Parathyroid adenoma (tissue), 2 donors: ENCODE measurements around the gene ABCB9.

Source experiments
- H2AFZ ChIP-seq: fragments of 300-600 bp; sonication (generic); one replicate; pipeline ENCODE4 v1.7.0; 2017; ENCODE audit warnings: antibody characterized with exemption, mild to moderate bottlenecking
- H3K27ac ChIP-seq: fragments of 300-600 bp; sonication (generic); one replicate; pipeline ENCODE4 v1.7.0; 2017
- H3K27me3 ChIP-seq: fragments of 300-600 bp; sonication (generic); one replicate; pipeline ENCODE4 v1.7.0; 2017; ENCODE audit warnings: low read length; ENCODE audit not compliant: control insufficient read depth, insufficient read depth
- H3K36me3 ChIP-seq: fragments of 300-600 bp; sonication (generic); one replicate; pipeline ENCODE4 v1.7.0; 2017; ENCODE audit warnings: low read length; ENCODE audit not compliant: control insufficient read depth, insufficient read depth
- H3K4me1 ChIP-seq: fragments of 300-600 bp; sonication (generic); one replicate; pipeline ENCODE4 v1.7.0; 2017; ENCODE audit warnings: control low read depth
- H3K4me2 ChIP-seq: fragments of 300-600 bp; sonication (generic); one replicate; pipeline ENCODE4 v1.7.0; 2017; ENCODE audit warnings: low read length
- H3K4me3 ChIP-seq: fragments of 300-600 bp; sonication (generic); one replicate; pipeline ENCODE4 v1.7.0; 2017; ENCODE audit warnings: low read depth, low read length
- H3K79me2 ChIP-seq: fragments of 300-600 bp; sonication (generic); one replicate; pipeline ENCODE4 v1.7.0; 2017; ENCODE audit warnings: control low read depth
- H3K9ac ChIP-seq: fragments of 300-600 bp; sonication (generic); one replicate; pipeline ENCODE4 v1.7.0; 2017; ENCODE audit warnings: mild to moderate bottlenecking
- H3K9me3 ChIP-seq: fragments of 300-600 bp; sonication (generic); one replicate; pipeline ENCODE4 v1.7.0; 2017; ENCODE audit warnings: low read length; ENCODE audit not compliant: control insufficient read depth
- CTCF ChIP-seq: fragments of 300-600 bp; sonication (generic); IDR thresholded peaks from one replicate; pipeline ENCODE4 v1.7.0; 2017; ENCODE audit warnings: antibody characterized with exemption, mild to moderate bottlenecking
- donor health status: primary hyperparathyroidism.

ABCB9 gene

DNA sequence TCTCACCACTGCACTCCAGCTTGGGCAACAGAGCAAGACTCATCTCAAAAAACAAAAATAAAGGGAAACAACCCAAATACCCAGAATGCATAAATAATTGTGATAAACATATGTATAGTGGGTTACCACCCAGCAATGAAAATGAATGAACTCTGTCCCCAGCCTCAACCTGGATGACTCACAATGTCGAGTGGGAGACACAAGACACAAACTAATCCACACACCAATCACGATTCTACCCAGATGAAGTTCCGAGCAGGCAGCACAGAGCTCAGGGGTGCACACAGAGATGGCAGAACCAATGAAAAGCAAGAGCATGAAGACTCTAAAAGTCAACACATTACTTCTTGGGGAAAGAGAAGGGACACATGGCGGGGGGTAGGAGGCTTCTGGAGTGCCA is 27.1 kb downstream of the ABCB9 start:
- H2AFZ ChIP-seq: no peak overlapping the region
- no peaks in the 10 kb centered on the region for H3K79me2 ChIP-seq
- no peak overlapping the region for H3K27ac ChIP-seq
- H3K4me1 ChIP-seq: no peaks in the 10 kb centered on the region
- TF ChIP-seq CTCF: no peak
- no peak overlapping the region for H3K4me2 ChIP-seq
- no peaks in the 10 kb centered on the region for H3K27me3 ChIP-seq
- no peaks in the 10 kb centered on the region for H3K36me3 ChIP-seq
- no peak overlapping the region for H3K9ac ChIP-seq
- no peak overlapping the region for H3K4me3 ChIP-seq
- H3K9me3 ChIP-seq: no peaks in the 10 kb centered on the region

DNA sequence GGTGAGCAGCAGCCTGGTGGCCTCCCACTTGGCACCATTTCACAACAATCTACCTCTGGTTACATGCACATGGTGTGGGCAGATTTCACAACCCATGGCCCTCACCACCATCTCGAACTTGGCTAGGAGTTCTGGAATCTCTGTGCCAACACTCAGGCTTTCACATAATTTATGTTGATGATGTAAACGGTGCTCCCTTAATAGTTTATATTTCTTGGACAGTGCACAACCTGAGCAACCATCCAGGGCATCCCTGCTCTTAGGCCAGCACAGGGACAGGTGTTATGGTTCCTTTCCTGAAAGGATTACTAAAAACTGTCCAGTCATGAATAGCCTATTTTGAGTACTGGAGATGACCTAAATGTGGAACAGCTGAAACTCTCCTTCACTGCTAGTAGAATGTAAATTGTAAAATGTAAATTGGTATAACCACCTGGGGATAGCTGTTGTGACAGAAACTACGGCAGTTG is 28.6 kb downstream of the ABCB9 start:
- H3K27ac ChIP-seq: no peak overlapping the region
- H2AFZ ChIP-seq: no peak overlapping the region
- H3K36me3 ChIP-seq: no peaks in the 10 kb centered on the region
- H3K79me2 ChIP-seq: no peaks in the 10 kb centered on the region
- no peaks in the 10 kb centered on the region for H3K9me3 ChIP-seq
- H3K9ac ChIP-seq: no peak overlapping the region
- TF ChIP-seq CTCF: no peak
- no peak overlapping the region for H3K4me2 ChIP-seq
- H3K27me3 ChIP-seq: no peaks in the 10 kb centered on the region
- no peaks in the 10 kb centered on the region for H3K4me1 ChIP-seq
- no peak overlapping the region for H3K4me3 ChIP-seq

DNA sequence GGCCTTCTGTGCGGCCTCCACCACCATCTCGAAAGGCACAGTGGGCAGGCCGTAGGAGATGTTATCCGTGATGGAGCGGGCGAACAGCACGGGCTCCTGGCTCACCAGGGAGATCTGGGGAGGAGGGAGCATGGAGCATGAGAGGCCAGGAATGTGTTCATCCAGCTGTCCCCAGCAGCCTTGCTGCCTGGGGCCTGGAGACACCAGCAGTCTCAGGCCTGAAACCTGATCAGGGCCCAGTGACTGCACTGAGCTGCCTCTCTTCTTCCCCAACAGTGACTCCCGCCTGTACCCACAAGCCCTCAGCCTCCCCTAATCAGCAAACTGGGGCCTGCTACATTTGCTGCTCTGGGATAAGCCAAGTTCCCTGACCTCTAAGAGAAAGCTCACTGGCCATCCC is 30.9 kb downstream of the ABCB9 start:
- no peak overlapping the region for H3K27ac ChIP-seq
- H3K9me3 ChIP-seq: no peaks in the 10 kb centered on the region
- H3K79me2 ChIP-seq: no peaks in the 10 kb centered on the region
- no peaks in the 10 kb centered on the region for H3K36me3 ChIP-seq
- H3K4me1 ChIP-seq: no peaks in the 10 kb centered on the region
- H3K9ac ChIP-seq: no peak overlapping the region
- TF ChIP-seq CTCF: no peak
- H2AFZ ChIP-seq: no peak overlapping the region
- H3K27me3 ChIP-seq: no peaks in the 10 kb centered on the region
- no peak overlapping the region for H3K4me3 ChIP-seq
- H3K4me2 ChIP-seq: no peak overlapping the region

GRCh38 chr12:122934722-122935121 is 31.5 kb downstream of the ABCB9 start:
- Histone ChIP-seq H3K4me3 (no peak overlapping the region), H3K36me3 (no peaks in the 10 kb centered on the region), H3K9me3 (no peaks in the 10 kb centered on the region), H3K4me2 (no peak overlapping the region), H2AFZ (no peak overlapping the region), H3K27me3 (no peaks in the 10 kb centered on the region), H3K4me1 (no peaks in the 10 kb centered on the region), H3K27ac (no peak overlapping the region), H3K9ac (no peak overlapping the region), H3K79me2 (no peaks in the 10 kb centered on the region)
- no peak for TF ChIP-seq CTCF

GRCh38 chr12:122932207-122932606 is 34.1 kb downstream of the ABCB9 start:
- H3K9me3 ChIP-seq: no peaks in the 10 kb centered on the region
- no peaks in the 10 kb centered on the region for H3K79me2 ChIP-seq
- H3K4me2 ChIP-seq: no peak overlapping the region
- H3K27me3 ChIP-seq: no peaks in the 10 kb centered on the region
- no peak overlapping the region for H3K9ac ChIP-seq
- H3K4me3 ChIP-seq: no peak overlapping the region
- no peaks in the 10 kb centered on the region for H3K4me1 ChIP-seq
- H2AFZ ChIP-seq: no peak overlapping the region
- H3K27ac ChIP-seq: no peak overlapping the region
- no peaks in the 10 kb centered on the region for H3K36me3 ChIP-seq
- TF ChIP-seq CTCF: no peak
